ENCODE measurements around the gene ITSN1.
"Not testable (repeated sequence)": the region's sequence is repeated elsewhere in the genome, so short reads cannot be mapped to it uniquely, and the experiment has no call there.

ITSN1 gene

GRCh38 chr21:33867868-33868267, 225.6 kb downstream of the ITSN1 start:
- DNase-seq, result not testable (repeated sequence)

- DNase-seq, result no peak
Measured at GRCh38 chr21:33869873-33870272, 227.6 kb downstream of the ITSN1 start.

GRCh38 chr21:33870768-33871167, 228.5 kb downstream of the ITSN1 start:
- DNase-seq, result no peak

DNA sequence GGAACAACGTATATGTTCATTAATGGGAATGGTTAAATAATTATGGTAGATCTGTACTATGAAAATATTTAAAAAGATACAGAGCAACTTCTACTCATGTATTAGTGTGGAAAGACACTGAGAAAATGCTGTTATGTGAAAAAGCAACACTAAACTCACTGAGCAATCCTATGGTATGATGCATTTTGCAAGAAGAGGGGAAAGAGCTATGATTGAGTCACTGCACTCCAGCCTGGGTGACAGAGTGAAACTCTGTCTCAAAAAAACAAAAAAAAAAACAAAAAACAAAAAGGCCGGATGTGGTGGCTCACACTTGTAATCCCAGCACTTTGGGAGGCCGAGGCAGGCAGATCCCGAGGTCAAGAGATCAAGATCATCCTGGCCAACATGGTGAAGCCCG, 228.9 kb downstream of the ITSN1 start:
- no peak for DNase-seq

DNA sequence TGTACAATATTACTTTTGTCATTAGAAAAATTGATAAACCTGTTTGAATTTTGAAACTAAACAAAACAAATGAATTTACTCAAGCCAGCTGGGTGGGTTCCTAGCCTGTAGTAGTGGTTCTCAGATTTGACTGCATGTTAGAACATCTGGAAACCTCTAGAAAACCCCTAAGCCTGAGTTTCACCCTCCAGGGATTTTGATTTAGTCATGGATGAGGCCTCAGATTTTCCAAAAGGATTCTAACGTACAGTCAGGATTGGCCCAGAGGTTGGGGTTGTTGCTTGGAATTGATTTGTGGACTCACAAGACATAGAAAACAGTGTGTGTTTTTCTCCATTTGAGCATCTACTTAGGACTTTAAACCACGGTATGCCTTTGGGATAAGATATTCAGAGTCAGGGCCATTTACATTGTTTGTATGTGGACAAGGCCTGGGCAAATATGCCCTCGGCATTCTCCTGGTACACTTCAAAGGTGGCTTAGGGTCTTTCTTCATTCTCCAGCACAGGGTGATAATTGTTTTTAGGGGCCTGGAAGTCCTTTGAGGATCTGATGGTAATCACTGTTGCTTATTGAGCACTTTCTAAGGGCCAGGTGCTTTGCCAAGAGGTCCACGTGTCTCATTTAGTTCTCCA, 230.7 kb downstream of the ITSN1 start:
- no peak for DNase-seq

DNA sequence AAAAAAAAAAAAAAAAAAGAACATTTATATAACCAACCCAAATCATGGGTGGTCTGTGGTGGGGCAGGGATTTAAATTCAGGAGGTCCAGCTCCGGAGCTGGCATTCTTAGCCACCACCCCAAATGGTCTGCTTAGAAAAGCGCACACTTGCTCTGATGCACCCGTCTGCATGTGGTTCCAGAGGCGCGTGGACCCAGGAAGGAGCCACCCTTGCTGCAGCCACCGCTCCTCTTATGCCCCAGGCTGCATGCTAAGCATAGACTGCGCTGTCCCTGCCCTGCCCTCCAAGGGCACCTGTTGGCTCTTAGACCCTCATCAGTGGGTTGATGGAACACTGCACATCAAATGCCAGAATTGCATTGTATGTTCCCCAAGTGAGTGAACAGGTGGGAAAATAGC, 231.9 kb downstream of the ITSN1 start:
- no peak for DNase-seq

GRCh38 chr21:33875026-33875695, 232.9 kb downstream of the ITSN1 start:
- DNase-seq, result no peak

DNA sequence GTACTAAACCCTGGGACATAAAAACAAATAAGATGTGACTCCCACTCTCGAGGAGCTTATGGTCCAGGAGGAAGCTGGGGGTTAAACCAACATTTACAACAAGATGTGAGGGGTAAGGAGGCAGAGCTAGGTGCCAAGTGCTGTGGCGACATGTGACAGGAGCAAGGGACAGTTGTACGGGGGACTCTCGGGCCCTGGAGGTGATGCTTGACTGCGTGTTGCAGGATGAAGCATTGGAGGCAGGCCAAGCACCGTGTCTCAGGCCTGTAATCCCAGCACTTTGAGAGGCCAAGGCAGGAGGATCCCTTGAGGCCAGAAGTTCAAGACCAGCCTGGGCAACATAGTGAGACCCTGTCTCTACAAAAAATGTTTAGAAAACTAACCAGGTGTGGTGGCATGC, 236.5 kb downstream of the ITSN1 start:
- DNase-seq, result no peak

DNA sequence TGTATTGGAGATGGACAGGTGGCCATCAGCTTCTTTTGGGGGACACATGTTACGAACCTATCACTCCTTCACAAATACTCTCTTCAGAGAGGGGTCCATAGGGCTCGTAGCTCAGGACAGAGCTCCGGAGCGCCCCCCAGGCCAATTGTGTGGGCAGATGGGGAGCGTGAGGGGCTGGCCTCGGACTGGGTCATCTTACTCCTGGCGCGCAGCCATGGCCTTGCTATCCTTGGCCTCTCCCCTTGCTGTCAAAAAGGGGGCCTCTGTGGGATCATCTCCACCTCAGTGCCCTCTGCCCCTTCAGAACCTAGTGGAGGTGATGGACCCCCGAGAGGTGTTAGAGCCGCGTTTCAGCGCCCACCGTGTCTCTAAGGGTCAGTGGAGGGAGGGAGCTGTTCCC, 238.3 kb downstream of the ITSN1 start:
- no peak for DNase-seq

DNA sequence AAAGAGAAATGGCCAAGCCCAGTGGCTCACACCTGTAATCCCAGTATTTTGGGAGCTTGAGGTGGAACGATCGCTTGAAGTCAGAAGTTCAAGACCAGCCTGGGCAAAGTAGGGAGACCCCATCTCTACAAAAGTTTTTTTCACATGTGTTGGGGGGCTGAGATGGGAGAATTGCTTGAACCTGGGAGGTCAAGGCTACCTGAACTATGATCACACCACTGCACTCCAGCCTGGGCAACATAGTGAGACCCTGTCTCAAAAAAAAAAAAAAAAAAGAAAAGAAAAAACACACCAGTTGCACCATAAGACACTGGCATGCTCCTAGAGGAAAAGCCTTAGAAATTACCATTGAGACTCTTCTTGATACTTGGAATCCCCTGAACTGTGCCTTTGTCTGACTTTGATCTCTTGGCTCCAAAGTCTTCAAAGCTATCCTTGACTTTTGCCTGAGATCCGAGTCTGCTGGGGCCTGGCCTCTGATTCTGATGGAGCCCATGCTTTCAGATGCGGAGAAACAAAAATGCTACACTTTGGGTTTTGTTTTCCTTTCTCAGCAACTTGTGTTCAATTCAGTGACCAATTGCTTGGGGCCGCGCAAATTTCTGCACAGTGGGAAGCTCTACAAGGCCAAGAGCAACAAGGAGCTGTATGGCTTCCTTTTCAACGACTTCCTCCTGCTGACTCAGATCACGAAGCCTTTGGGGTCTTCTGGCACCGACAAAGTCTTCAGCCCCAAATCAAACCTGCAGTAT, 239.6 kb downstream of the ITSN1 start:
- DNase-seq, result no peak

DNA sequence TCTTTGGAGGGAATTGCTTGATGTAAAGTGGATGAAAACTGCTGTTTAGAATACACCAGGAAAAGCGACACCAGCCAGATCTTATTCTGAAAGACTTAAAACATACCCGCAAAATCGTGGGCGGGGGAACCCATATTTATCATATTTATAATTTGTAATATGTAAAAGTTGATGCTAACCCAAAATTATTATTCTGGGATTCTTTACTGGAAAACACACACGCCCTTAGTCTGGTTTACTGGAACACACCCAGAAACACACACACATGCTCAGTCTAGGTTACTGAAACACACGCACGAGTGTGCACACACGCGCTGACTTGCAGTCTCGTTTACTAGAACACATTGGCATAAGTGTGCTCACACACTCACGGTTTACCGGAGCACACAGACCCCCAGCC, 240.8 kb downstream of the ITSN1 start:
- no peak for DNase-seq

- DNase-seq, result no peak
Measured at GRCh38 chr21:33884376-33885171, 242.3 kb downstream of the ITSN1 start.

- no peak for DNase-seq
Measured at GRCh38 chr21:33885172-33885514, 242.8 kb downstream of the ITSN1 start.

- no peak for DNase-seq
Measured at GRCh38 chr21:33886321-33886720, 244.0 kb downstream of the ITSN1 start.

DNA sequence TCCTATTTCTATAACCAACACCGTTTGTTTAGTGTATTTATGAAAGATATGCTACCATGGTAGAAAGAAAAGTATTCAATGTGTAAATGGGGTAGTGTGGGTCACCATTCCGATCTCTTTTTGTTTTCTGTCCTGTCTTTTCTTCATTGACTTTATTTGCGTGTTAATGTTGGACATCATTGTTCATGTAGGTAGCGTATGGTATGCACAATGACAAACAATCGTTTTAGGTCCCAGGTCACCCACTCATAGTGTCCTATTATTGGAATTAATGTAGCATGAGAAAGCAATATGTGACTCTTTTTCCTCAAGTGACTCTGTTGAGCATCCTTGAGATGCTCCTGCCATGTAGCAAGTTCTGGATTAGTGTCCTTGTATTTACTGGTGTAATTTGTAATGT, 247.9 kb downstream of the ITSN1 start:
- DNase-seq, result no peak

- no peak for DNase-seq
Measured at GRCh38 chr21:33892853-33893252, 250.6 kb downstream of the ITSN1 start.

GRCh38 chr21:33893917-33894316, 251.6 kb downstream of the ITSN1 start:
- DNase-seq, result no peak

DNA sequence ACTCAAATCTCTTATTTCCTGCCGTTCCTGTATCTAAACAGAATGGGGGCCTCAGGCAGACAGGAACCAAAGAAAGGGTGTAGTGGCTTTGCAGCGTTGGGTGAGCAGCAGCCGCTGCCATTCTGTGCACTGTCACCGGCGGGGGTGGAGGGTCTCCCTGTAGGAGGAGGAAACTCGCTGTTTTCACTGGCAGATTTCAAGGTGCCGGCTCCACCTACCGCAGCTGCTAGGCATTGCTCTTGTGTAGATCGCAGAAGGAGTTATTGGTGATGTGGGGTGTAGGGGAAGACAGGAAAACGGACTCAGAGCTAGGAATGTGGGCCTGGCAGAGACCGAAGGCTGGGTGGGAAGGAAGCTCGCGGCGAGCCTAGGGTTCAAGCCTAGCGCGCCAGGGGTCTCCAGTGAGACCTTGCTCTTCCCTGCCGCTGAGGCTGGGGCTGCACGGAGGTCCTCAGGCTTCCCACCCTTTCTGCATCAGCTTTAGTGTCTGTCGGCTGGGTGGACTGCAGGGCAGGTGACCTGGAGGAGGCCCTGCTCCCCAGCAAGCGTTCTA, 252.5 kb downstream of the ITSN1 start:
- peak; percentile 53 for DNase-seq

GRCh38 chr21:33895356-33895755, 253.1 kb downstream of the ITSN1 start:
- DNase-seq, result no peak

DNA sequence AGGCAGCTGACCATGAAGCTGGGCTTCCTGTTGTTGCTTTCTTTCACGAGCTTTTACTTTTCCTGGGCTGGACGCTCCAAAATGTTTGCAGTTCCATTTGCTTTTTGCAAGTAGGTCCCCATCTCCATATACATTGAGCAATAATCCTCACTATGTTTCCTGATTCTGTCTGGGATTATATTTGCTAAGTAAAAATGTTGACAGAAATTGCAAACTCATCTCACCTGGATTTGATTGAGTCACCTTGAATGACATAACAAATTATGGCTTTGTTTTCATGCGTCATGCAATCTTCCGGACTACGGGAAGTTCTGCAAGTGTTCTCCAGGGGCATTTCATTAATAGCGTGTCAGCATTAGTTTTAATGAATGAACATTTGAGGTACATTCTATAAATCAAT, 254.4 kb downstream of the ITSN1 start:
- no peak for DNase-seq

DNA sequence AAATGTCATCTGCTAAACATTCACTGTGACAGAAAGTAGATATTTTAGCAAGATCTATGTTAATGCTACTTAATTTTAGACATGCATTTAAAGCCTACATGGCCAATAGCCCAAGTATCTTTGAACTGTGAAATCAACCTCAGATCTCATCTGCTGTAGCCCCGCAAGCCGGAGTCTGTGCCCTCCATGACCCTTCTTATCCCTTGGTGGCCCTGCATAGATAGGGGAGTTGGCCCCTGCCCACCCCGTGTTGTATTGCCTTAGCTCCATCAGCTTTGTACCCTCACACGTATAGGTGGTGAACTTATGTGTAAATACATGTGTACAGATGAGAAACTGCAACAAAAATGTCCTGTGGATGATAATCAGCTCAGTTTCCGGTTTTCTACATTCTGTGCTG, 254.8 kb downstream of the ITSN1 start:
- DNase-seq, result no peak

DNA sequence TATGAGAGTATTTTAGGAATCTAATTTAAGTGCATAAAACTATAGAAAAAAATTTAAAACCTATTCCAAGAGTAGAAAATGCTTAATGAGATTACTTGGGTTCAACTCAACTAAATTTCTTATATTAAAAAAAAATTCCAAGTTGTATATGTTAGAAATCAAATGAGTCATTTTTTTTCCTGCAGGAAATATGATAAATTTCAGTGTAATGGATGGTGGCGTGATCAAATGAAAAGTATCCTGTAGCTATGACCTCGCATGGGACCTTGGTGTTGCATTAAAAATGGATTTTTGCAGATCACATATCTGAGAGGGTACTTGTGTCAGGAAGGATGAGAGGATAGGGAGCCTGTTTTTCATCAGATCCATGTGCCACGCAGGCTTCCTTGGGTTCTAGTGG, 255.4 kb downstream of the ITSN1 start:
- DNase-seq, result no peak

- no peak for DNase-seq
Measured at GRCh38 chr21:33898586-33898985, 256.3 kb downstream of the ITSN1 start.

All from activated CD4-positive, alpha-beta T cell treated with anti-CD3 and anti-CD28 coated beads, Interleukin-2, amount 50 U/mL, for 1 hour (primary cell).